ENCODE data around the gene RAD23A.
"Not testable (repeated sequence)": the region's sequence is repeated elsewhere in the genome, so short reads cannot be mapped to it uniquely, and the experiment has no call there.

RAD23A gene

DNA sequence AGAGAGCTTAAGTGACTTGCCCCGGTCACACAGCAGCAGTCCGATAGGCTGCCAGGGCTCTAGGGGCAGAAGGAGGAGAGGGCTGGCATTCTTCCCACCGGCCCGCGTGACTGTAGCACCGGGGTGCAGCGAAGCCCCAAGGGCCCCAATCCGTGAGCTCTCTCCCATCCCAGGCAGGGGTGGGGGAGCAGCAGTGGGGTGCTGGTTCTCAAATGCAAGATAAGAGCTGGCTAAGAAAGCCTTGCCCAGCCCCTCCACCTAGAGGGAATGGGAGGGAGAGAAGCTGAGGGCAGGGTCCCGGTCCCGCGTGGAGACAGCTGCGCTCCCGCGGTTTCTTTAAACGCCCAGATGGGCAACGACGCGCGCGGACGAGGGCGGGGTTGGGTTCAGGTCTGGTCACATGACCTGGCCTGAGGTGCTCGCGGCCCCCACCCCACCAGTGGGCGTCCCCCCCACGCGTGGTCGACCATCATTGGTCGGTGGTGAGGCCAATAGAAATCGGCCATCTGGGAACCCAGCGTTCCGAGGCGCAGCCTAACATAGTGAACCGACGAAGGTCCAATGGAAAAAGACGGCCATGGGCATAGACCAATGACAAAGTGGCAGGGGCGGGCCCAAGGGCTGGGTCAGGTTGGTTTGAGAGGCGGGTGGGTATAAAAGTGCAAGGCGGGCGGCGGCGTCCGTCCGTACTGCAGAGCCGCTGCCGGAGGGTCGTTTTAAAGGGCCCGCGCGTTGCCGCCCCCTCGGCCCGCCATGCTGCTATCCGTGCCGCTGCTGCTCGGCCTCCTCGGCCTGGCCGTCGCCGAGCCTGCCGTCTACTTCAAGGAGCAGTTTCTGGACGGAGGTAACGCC, 7.5 kb upstream of the RAD23A start, which contains the start of gene CALR:
Gene CALR, plus strand, starts transcription at position 683 of the 852 bp plus-strand sequence. Its CDS starts 71 bp downstream, at position 754.
- DNase-seq (ENCODE audit: low spot score) = peak; percentile 98

DNA sequence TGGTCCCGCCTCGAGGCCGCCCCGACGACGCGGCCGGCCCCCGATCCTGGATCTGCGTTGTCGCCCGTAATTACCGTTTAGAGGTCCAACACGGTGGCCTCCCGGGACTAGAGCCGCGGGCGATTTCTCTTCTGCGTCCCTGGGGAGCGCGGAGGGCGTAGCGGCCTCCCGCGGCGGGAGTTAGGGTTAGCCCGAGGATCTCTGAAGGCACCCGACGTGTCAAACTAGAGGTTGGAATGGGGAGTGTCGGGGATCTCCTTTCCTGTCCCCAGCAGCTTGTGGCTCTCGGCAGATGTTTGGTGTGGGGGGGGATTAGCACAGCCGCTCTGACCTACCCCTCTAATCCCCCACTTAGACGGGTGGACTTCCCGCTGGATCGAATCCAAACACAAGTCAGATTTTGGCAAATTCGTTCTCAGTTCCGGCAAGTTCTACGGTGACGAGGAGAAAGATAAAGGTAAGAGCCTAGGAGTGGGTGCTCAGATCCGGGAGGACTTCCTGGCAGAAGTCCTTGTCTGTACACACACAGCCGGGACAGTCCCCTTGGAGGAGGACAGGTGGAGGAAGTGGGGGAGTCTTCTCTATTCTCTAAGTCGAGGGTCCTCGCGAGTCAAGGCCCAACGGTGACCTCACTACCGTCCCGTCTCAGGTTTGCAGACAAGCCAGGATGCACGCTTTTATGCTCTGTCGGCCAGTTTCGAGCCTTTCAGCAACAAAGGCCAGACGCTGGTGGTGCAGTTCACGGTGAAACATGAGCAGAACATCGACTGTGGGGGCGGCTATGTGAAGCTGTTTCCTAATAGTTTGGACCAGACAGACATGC, 6.7 kb upstream of the RAD23A start:
- no peak for DNase-seq (ENCODE audit: low spot score)

DNA sequence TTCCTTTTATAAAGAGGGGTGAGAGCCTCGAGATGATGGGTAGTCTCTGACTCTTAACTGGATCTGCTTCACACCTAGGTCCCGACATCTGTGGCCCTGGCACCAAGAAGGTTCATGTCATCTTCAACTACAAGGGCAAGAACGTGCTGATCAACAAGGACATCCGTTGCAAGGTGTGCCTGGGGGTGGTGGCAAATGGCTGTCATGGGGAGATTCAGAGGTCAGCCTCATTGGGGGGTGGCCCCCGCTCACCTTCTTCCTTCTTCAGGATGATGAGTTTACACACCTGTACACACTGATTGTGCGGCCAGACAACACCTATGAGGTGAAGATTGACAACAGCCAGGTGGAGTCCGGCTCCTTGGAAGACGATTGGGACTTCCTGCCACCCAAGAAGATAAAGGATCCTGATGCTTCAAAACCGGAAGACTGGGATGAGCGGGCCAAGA, 5.7 kb upstream of the RAD23A start:
- no peak for DNase-seq (ENCODE audit: low spot score)

DNA sequence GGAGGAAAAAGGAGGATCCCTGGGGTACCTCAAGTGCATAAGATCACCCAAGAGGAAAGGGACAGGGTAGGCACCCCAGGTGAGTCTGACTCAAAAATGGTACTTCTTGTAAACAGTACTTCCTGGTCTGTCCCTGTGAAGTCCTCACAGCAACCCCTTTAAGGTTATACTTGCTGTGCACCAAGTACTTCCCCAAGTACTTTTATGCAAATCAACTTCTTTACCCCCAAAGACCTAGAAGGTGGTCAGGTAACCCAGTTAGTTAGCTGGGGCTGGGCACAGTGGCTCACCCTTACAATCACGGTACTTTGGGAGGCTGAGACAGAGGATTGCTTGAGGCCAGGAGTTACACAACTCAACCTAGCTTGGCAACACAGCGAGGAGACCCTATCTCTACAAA, 4.8 kb upstream of the RAD23A start:
- DNase-seq (ENCODE audit: low spot score) = no peak

DNA sequence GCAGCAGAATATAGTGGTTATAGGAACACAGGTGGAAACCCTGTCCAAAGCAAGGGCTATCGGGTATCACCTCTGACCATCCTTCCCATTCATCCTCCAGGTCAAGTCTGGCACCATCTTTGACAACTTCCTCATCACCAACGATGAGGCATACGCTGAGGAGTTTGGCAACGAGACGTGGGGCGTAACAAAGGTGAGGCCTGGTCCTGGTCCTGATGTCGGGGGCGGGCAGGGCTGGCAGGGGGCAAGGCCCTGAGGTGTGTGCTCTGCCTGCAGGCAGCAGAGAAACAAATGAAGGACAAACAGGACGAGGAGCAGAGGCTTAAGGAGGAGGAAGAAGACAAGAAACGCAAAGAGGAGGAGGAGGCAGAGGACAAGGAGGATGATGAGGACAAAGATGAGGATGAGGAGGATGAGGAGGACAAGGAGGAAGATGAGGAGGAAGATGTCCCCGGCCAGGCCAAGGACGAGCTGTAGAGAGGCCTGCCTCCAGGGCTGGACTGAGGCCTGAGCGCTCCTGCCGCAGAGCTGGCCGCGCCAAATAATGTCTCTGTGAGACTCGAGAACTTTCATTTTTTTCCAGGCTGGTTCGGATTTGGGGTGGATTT, 2.1 kb upstream of the RAD23A start:
- DNase-seq (ENCODE audit: low spot score) = no peak

DNA sequence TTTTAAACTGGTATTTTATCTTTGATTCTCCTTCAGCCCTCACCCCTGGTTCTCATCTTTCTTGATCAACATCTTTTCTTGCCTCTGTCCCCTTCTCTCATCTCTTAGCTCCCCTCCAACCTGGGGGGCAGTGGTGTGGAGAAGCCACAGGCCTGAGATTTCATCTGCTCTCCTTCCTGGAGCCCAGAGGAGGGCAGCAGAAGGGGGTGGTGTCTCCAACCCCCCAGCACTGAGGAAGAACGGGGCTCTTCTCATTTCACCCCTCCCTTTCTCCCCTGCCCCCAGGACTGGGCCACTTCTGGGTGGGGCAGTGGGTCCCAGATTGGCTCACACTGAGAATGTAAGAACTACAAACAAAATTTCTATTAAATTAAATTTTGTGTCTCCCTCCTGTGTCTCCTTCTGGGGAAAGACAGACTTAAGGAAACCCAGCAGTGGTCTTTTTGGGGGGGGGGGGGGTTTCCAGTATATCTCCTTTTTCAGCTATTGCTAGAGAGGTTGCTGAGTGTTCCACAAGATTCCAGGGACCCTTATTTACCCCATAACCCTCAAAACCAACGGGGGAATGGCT, 1.5 kb upstream of the RAD23A start:
- no peak for DNase-seq (ENCODE audit: low spot score)

DNA sequence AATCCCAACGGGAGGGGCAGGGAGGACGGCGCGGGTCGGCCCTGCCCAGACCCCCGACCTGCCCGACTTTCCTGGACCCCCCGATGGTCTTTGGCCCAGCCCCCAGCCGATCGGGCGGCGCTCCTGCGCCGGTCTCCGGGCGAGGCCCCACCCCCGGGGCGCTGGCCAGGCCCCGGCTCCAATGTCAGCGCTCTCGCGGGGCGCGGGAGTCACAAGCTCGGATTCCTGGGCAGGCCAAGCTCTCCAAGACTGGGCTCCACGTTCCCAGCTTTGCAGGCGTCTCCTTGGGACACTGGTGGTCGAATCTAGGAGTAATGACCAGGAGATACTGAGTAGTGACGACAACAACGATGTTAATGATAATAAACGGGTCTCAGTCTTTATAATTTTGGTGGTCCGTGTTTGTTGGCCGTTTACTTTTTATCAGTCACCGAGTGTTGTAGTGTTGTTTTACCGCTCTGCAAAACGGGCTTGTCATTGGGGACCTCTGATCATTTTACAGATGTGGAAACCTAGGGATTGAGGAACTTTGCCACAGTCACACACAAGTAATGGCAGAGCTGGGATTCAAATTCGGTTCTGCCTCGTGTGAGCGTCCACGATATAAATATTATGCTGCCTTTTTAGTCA, 545 bp downstream of the RAD23A start:
- peak; percentile 73 for DNase-seq (ENCODE audit: low spot score)

DNA sequence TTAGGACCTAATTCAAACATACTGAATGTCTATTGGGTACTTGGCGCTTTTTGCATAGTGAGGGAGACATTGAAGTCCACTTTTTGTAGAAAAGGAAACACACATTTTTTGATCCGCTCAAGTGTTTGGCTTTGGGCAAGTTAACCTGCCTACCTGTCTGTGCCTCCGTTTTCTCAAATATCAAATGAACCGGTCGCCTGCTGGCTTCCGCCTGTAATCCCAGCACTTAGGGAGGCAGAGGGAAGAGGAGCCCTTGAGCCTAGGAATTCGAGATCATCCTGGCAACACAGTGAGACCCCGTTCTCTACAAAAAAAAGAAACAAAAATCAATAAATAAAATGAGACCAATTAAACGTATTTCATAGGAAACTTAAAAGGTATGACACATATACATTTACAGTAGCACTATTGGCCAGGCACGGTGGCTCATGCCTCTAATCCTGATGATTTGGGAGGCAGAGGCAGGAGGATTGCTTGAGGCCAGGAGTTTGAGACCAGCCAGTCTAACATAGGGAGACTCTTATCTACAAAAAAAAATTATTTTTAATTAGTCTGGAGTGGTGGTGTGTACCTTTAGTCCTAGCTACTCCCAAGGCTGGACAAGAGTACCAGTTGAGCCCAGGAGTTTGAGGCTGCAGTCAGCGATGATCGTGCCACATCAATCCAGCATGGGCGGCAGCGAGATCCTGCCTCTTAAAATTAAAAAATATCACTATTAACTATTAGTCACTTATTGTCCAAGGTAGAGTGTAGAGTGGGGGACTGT, 1.3 kb downstream of the RAD23A start:
- no peak for DNase-seq (ENCODE audit: low spot score)

DNA sequence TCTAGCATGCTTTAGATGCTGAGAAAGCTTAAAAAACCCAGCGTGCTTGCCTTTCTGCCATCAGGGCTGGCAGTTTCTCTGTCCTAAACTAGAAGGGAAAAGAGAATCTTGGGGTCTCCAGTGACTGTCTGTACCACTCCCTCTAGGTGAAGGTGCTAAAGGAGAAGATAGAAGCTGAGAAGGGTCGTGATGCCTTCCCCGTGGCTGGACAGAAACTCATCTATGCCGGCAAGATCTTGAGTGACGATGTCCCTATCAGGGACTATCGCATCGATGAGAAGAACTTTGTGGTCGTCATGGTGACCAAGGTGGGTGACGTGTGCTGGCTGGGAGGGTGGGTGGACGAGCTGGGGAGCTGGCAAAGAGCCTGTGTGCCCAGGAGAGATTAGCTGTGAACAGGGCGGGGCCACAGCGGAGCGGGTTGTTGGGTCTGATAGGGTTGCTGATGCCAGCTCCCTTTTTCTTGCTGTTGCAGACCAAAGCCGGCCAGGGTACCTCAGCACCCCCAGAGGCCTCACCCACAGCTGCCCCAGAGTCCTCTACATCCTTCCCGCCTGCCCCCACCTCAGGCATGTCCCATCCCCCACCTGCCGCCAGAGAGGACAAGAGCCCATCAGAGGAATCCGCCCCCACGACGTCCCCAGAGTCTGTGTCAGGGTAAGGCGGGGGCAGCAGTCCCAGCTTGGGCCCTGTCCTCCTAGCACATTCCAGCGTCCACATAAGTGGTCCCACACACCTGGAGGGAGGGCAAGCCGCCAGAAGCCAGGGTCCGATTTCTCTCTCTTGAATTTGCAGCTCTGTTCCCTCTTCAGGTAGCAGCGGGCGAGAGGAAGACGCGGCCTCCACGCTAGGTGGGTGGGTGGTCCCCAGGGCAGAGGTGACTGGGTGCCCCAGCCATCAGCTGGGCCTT, 2.3 kb downstream of the RAD23A start:
- DNase-seq (ENCODE audit: low spot score) = no peak

DNA sequence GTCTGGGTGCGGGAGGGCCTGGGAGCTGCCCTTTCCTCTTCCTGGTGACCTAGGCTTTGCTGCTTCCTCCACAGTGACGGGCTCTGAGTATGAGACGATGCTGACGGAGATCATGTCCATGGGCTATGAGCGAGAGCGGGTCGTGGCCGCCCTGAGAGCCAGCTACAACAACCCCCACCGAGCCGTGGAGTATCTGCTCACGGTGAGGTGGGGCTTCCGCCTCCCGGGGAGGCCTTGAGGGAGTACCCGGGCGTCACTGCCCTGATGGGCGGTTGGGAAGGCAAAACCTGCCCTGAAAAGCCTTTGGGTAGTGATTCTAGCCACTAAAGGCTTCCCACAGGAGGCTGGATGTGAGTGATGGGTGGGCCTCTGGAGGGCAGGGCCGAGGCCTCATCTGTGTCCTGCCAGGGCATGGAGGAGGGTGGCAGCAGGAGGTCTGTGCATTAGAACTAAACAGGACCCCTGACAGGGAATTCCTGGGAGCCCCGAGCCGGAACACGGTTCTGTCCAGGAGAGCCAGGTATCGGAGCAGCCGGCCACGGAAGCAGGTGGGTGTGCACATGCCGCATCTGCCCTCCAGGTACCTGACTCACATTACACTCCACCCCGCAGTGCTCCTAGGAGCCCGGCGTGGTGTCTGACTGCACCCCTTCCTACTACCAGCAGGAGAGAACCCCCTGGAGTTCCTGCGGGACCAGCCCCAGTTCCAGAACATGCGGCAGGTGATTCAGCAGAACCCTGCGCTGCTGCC, 3.1 kb downstream of the RAD23A start:
- DNase-seq (ENCODE audit: low spot score) = no peak

DNA sequence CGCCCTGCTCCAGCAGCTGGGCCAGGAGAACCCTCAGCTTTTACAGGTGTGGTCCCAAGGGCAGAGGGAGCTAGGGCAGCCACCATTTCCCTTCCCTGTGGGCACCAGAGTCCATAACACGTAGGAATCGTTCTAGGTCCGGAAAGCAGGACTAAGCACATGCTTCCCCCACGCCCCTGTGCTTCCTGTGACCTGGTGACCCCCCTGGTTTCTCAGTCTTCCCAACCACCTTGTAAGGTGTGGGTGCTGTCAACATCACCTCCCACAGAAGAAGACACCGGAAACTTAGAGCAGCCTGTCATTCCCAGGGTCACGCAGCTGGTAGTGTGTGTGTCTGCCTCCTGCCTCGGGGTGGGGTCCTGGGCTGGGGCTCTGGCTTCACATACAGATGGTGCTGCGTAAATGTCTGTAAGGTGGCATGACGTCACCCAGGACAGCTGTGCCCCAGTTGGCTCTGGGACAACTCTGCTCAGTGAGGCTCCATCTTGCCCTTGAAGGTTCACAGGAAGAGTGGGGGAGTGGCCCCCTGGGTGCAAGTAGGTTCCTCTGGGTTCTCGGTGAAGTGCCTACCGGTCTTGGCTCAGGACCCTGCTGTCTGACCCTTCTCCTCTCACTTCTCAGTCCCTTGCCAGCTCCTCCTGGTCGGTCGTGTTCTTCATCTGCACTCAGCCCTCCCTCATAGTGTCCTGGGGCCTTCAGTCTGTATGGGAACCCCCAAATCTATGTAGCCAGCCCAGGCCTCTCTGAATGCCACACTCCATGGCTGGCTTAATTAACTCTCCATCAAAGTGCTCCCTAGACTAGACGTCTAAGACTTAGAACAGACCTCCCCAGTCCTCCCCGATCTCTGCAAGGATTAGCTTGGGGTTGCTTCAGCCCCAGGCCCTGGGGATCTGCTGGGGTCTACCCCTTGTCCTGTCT, 4.0 kb downstream of the RAD23A start:
- no peak for DNase-seq (ENCODE audit: low spot score)

DNA sequence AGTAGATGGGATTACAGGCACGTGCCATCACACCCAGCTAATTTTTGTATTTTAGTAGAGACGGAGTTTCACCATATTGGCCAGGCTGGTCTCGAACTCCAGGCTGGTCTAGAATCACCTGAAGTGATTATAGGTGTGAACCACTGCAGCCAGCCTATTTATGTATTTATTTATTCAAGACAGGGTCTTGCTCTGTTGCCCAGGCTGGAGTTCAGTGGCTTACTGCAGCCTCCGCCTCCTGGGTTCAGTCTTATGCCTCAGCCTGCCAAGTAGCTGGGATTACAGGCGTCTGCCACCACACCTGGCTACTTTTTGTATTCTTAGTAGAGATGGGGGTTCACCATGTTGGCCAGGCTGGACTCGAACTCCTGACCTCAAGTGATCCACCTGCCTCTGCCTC, 6.4 kb downstream of the RAD23A start:
- not testable (repeated sequence) for DNase-seq (ENCODE audit: low spot score)

DNA sequence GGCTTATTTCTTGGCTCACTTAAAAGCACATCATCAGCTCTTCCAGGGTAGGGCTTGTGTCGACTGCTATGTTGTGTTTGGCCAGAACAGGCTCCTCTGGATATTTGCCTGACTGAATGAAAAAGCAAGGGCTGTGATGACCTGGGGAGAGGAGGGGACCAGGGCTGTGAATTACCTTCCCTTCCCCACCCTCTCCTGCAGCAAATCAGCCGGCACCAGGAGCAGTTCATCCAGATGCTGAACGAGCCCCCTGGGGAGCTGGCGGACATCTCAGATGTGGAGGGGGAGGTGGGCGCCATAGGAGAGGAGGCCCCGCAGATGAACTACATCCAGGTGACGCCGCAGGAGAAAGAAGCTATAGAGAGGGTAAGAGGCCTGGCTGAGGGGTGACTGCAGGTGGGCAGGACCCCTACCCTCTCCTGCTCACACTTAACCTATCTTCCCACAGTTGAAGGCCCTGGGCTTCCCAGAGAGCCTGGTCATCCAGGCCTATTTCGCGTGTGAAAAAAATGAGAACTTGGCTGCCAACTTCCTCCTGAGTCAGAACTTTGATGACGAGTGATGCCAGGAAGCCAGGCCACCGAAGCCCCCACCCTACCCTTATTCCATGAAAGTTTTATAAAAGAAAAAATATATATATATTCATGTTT, 7.0 kb downstream of the RAD23A start:
- no peak for DNase-seq (ENCODE audit: low spot score)

DNA sequence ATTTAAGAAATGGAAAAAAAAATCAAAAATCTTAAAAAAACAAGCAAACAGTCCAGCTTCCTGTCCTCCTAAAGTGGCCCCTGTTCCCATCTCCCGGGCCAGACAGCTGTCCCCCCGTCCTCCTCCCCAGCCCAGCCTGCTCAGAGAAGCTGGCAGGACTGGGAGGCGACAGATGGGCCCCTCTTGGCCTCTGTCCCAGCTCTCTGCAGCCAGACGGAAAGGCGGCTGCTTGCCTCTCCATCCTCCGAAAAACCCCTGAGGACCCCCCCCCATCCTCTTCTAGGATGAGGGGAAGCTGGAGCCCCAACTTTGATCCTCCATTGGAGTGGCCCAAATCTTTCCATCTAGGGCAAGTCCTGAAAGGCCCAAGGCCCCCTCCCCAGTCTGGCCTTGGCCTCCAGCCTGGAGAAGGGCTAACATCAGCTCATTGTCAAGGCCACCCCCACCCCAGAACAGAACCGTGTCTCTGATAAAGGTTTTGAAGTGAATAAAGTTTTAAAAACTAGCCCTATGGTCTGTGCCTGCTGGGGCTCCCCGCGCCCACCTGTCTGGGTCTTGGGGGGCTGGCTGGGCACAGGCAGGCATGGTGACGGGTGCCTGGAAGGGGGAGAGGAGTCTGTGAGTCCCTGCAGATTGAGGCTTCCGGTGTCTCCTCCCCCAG, 7.6 kb downstream of the RAD23A start:
- DNase-seq (ENCODE audit: low spot score) = no peak

DNA sequence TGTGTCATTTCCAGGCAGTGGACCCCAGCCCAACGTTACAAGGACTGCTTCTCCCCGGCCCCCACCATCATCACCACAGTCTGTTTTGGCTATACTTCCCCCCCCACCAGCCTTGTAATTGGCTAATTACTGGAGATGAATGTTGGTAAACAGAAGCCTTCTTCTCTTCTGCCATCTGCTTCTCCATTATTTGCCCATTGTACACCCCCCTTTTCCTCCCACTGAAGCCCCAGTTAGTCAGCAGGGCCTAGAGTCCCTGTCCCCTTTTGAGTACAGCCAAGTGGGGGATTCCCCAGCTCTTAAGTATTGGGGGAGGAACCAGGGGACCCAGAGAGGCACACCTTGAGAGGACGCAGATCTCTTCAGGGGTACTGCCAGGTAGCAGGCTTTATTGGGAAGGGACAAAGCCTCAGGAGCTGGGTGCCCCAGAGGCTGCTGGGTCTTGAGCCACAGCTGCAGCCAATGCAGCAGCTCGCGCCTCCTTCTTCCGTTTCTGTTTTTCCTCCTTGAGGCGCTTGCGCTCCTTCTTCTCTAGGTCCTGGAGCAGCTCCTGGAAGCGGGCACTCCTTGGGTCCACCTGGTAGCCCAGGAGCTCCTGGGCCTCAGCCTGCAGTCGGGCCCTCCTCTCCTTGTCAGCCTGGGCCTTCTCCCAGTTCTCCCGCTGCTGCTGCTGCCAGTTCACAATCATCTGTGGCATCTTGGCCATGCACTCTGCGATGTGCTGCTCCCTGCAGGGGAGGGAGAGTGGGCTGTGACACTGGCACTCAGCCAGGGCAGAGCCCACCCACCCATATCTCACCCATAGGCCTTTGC, 8.3 kb downstream of the RAD23A start:
- no peak for DNase-seq (ENCODE audit: low spot score)

DNA sequence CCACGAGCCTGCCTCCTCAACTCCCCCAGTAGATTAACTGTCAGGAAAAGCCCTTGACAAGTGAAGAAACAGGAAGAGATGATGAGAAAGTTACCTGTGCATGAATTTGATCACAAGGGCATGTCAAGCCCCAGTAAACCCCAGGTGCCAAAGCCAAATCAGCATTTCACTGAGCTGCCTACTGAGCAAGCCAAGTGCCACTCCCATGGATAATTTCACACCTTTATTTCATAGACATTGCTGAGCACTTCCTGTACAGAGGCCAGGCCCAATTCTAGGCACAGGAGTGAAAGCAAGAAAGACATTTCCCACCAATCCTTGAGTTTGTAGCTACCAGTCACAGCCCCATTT, 8.9 kb downstream of the RAD23A start:
- no peak for DNase-seq (ENCODE audit: low spot score)
